OCI-LY1 (cell line): ENCODE data around the gene ULK4.

Experiments
- H2AFZ ChIP-seq: fragments of 200-600 bp; sonication (generic), shearing (Covaris generic); 2 replicates; pipeline ENCODE4 v1.6.0; 2014; ENCODE audit warnings: antibody characterized with exemption, mild to moderate bottlenecking, low read length
- H3F3A ChIP-seq: fragments of 200-600 bp; sonication (generic), shearing (Covaris generic); 2 replicates; pipeline ENCODE4 v1.6.0; 2014; ENCODE audit warnings: mild to moderate bottlenecking, antibody characterized with exemption, low read length, moderate library complexity; ENCODE audit not compliant: insufficient read depth
- H3K27ac ChIP-seq: fragments of 200-600 bp; sonication (generic); 2 replicates; pipeline ENCODE4 v1.5.1; 2014; ENCODE audit warnings: low read length, mixed run types, mild to moderate bottlenecking, low read depth; ENCODE audit not compliant: poor library complexity, severe bottlenecking
- H3K27me3 ChIP-seq: fragments of 200-600 bp; sonication (generic); 2 replicates; pipeline ENCODE4 v1.6.0; 2014; ENCODE audit warnings: antibody characterized with exemption, mild to moderate bottlenecking, low read length, moderate library complexity; ENCODE audit not compliant: insufficient read depth
- H3K36me3 ChIP-seq: fragments of 200-600 bp; sonication (generic); 2 replicates; pipeline ENCODE4 v1.6.1; 2014; ENCODE audit warnings: mild to moderate bottlenecking, antibody characterized with exemption, low read length, moderate library complexity, mixed read lengths; ENCODE audit not compliant: insufficient read depth
- H3K4me1 ChIP-seq: fragments of 200-600 bp; sonication (generic); 2 replicates; pipeline ENCODE4 v1.5.1; 2014; ENCODE audit warnings: mild to moderate bottlenecking, low read length, moderate library complexity; ENCODE audit not compliant: insufficient read depth, severe bottlenecking
- H3K4me2 ChIP-seq: fragments of 200-600 bp; sonication (generic), shearing (Covaris generic); 2 replicates; pipeline ENCODE4 v1.6.1; 2014; ENCODE audit warnings: low read length
- H3K4me3 ChIP-seq: fragments of 200-600 bp; sonication (generic); 2 replicates; pipeline ENCODE4 v1.5.1; 2014; ENCODE audit warnings: low read length, low read depth, mild to moderate bottlenecking, mixed read lengths; ENCODE audit not compliant: poor library complexity, severe bottlenecking
- H3K79me2 ChIP-seq: fragments of 200-600 bp; shearing (Covaris generic); 2 replicates; pipeline ENCODE4 v1.6.1; 2016; ENCODE audit warnings: mixed run types, low read length, mixed read lengths; ENCODE audit not compliant: insufficient read depth
- H3K9ac ChIP-seq: fragments of 200-600 bp; sonication (generic), shearing (Covaris generic); 2 replicates; pipeline ENCODE4 v1.6.1; 2014; ENCODE audit warnings: mild to moderate bottlenecking, low read length, mixed read lengths
- H3K9me2 ChIP-seq: fragments of 200-600 bp; sonication (generic), shearing (Covaris generic); 2 replicates; pipeline ENCODE4 v1.6.1; 2014; ENCODE audit warnings: low read depth, mild to moderate bottlenecking, low read length, mixed read lengths
- H3K9me3 ChIP-seq: fragments of 200-600 bp; shearing (Covaris generic); 2 replicates; pipeline ENCODE4 v1.6.1; 2014; ENCODE audit warnings: low read length, mixed read lengths
- H4K20me1 ChIP-seq: fragments of 200-600 bp; sonication (generic), shearing (Covaris generic); 2 replicates; pipeline ENCODE4 v1.6.0; 2016; ENCODE audit warnings: mild to moderate bottlenecking, low read length; ENCODE audit not compliant: insufficient read depth
- EZH2 ChIP-seq: fragments of 200-600 bp; sonication (generic), shearing (Covaris generic); IDR thresholded peaks from 2 replicates; pipeline ENCODE4 v1.8.0; 2017; ENCODE audit warnings: borderline replicate concordance, mixed run types, mild to moderate bottlenecking, antibody characterized with exemption, low read length, moderate library complexity, mixed read lengths
- TF ChIP-seq, protein P1 (sequence below): fragments of 200-600 bp; sonication (generic), shearing (Covaris generic); IDR thresholded peaks from 2 replicates; pipeline ENCODE4 v1.5.1; 2017; ENCODE audit warnings: mild to moderate bottlenecking, antibody characterized with exemption, low read length, moderate library complexity, mixed read lengths

The ULK4 gene

DNA sequence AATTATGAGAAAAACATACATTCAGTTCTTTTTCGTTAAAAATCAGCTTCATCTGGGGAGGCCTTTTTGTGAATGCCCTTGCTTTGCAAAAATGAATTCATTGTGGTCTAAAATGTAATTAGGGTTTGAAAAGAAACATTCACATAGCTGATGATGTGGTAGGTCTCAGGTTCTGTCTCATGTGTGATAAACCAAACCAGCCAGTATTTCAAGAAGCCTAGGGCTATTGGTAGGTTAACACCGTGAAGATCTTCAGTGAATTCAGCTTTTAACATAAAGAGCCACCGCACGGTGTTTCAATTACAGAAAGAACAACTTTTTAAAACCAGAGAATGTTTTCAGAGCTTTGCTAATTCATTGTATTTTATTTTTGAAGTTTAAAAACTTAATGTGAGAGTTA is 720.7 kb downstream of the ULK4 start:
- H3K36me3 ChIP-seq = peaks cover 57% of the 10 kb centered on the region
- H3K4me1 ChIP-seq = no peaks in the 10 kb centered on the region
- H3K9me3 ChIP-seq = no peaks in the 10 kb centered on the region
- H3K4me2 ChIP-seq = no peak overlapping the region
- no peaks in the 10 kb centered on the region for H3F3A ChIP-seq
- H3K9me2 ChIP-seq = no peaks in the 10 kb centered on the region
- no peaks in the 10 kb centered on the region for H4K20me1 ChIP-seq
- H3K27me3 ChIP-seq = no peaks in the 10 kb centered on the region
- TF ChIP-seq, protein P1, sequence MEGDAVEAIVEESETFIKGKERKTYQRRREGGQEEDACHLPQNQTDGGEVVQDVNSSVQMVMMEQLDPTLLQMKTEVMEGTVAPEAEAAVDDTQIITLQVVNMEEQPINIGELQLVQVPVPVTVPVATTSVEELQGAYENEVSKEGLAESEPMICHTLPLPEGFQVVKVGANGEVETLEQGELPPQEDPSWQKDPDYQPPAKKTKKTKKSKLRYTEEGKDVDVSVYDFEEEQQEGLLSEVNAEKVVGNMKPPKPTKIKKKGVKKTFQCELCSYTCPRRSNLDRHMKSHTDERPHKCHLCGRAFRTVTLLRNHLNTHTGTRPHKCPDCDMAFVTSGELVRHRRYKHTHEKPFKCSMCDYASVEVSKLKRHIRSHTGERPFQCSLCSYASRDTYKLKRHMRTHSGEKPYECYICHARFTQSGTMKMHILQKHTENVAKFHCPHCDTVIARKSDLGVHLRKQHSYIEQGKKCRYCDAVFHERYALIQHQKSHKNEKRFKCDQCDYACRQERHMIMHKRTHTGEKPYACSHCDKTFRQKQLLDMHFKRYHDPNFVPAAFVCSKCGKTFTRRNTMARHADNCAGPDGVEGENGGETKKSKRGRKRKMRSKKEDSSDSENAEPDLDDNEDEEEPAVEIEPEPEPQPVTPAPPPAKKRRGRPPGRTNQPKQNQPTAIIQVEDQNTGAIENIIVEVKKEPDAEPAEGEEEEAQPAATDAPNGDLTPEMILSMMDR = no peak
- TF ChIP-seq EZH2 = no peak
- no peak overlapping the region for H3K9ac ChIP-seq
- H3K79me2 ChIP-seq = no peaks in the 10 kb centered on the region
- no peak overlapping the region for H3K27ac ChIP-seq
- H3K4me3 ChIP-seq = no peak overlapping the region
- H2AFZ ChIP-seq = no peak overlapping the region

DNA sequence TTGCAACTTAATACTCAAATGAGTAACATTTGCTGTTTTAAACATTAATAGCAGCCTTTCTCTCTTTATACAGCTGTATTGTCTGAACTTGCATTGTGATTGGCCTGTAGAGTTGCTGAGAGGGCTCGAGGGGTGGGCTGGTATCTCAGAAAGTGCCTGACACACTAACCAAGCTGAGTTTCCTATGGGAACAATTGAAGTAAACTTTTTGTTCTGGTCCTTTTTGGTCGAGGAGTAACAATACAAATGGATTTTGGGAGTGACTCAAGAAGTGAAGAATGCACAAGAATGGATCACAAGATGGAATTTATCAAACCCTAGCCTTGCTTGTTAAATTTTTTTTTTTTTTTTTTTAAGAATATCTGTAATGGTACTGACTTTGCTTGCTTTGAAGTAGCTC is 722.3 kb downstream of the ULK4 start:
- H3K4me2 ChIP-seq = no peak overlapping the region
- H4K20me1 ChIP-seq = no peaks in the 10 kb centered on the region
- H3K27ac ChIP-seq = no peak overlapping the region
- TF ChIP-seq EZH2 = no peak
- TF ChIP-seq, protein P1 = no peak
- no peaks in the 10 kb centered on the region for H3K79me2 ChIP-seq
- no peak overlapping the region for H2AFZ ChIP-seq
- peaks cover 73% of the 10 kb centered on the region for H3K36me3 ChIP-seq
- H3K9me3 ChIP-seq = no peaks in the 10 kb centered on the region
- H3F3A ChIP-seq = no peaks in the 10 kb centered on the region
- H3K4me1 ChIP-seq = no peaks in the 10 kb centered on the region
- no peaks in the 10 kb centered on the region for H3K9me2 ChIP-seq
- no peak overlapping the region for H3K9ac ChIP-seq
- no peaks in the 10 kb centered on the region for H3K27me3 ChIP-seq
- H3K4me3 ChIP-seq = no peak overlapping the region

- Histone ChIP-seq H2AFZ (no peak overlapping the region), H3K79me2 (no peaks in the 10 kb centered on the region), H3K4me3 (no peak overlapping the region), H3K4me1 (no peaks in the 10 kb centered on the region), H3K36me3 (peaks cover 90% of the 10 kb centered on the region), H3K9me2 (no peaks in the 10 kb centered on the region), H4K20me1 (no peaks in the 10 kb centered on the region), H3K27ac (no peak overlapping the region), H3K9ac (no peak overlapping the region), H3K27me3 (no peaks in the 10 kb centered on the region), H3K9me3 (no peaks in the 10 kb centered on the region), H3F3A (no peaks in the 10 kb centered on the region), H3K4me2 (no peak overlapping the region)
- TF ChIP-seq EZH2 = no peak
- TF ChIP-seq, protein P1 = no peak
These were observed 724.0 kb downstream of the ULK4 start for GRCh38 chr3:41237907-41238306.
